Hematopoietic multipotent progenitor cell treated with erythropoietin and hydrocortisone succinate and interleukin-3 and kit ligand, for 17 days (in vitro differentiated cells): ENCODE data around the gene PRKN.

Experiments
- DNase-seq: peaks from one replicate; pipeline ENCODE4 v3.0.0-alpha.2; 2015; ENCODE audit warnings: low spot score

Gene PRKN

DNA sequence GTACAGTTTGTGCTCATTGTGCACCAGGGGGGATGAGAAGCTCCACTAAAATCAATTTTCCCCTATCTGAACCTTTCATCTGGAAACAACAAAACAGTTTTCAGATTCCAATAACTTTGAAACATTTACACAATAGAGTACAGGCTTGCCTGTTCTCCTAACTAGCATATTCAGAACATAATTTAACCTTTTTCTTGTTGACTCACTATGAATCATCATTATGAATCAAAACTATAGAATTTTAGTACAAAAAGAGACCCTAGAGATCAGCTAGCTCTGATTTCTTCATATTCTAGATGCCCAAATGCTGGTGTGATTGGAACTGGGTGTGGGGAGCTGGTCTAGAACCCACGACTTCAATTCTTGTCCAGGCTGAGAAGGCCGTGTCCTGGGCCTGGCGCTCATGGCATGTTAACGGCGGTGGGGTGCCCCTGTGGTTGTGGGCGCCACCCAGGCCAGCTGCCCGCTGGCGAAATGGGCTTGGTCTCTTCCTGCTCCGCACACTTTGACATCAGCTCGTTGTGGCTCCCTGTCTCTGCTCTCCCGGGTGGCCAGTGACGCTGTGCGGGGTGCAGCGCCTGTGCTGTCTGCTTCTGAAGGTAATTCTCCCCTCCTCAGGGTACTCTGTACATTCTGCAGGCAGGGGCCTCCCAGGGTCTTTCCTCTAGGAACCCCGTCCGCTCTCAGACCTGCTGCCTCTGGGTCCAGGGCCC is 1423.8 kb downstream of the PRKN start:
- no peak for DNase-seq

DNA sequence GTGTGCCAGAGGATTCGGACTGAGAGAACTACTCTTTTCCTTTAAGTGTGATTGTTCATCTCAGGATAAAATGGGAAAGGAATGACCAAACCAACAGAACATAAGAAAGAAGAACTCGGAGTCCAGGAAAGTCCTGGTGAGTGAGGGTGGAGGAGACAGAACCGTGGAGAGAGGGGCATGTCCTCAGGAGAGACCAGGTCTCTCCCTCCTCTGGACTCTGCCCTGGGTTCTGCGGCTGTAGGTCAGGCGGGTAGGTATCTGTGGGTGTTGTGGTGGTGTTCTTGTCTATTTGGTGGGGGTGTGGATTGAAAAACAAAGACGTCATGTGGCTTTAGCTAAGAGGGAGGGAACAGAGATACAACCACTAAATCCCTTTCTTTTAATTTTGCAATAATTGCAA is 1424.6 kb downstream of the PRKN start:
- DNase-seq, result no peak

DNA sequence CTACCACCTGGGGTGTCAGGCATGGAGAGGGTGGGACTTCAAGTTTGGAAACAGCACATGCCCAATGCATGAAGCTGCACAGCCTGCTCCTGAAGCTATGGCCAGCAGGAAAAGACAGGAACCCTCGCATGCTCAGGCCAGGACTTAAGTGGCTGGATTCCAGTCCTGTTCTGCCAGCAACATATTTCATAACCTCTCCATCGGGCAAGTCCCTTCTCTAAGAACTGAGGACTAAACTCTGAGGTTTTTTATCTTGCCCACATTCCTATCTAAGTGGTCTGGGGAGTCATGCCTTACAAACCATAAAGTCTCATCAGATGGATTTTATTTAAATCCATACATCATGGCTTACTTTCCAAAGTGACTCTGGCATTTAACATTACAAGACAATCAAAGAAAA is 1426.2 kb downstream of the PRKN start:
- DNase-seq, result no peak

DNA sequence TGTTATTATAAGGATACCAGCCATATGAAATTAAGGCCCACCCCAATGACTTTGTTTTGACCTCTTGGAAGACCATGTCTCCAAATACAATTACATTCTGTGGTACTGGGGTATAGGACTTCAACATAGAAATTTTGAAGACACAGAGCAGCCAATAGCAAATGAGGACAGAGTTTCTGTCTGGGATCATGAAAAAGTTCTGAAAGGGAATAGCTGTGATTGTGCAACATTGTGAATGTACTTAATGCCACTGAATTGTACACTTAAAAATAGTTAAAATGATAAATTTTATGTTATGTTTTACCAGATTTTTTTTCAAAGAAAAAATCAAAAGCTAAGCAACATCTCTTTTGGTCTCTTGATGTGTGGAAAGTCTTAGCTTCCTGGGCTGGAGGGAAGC is 1426.7 kb downstream of the PRKN start:
- no peak for DNase-seq

DNA sequence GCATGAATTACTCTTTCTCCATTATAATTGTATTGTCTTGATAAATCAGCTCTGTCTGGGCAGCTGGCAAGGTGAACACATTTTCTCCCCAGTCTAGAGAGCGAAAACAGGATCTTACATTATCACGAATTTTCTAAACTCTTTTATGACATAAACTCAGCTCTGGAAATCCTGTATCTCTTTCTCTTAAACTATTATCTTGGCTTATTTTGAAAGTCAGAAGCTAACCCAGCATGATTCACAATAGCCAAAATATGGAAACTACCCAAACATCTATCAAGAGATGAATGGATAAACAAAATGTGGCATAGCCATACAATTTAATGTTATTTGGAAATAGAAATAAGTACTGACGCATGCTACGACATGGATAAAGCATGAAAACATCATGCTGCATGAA is 1427.8 kb downstream of the PRKN start:
- DNase-seq, result no peak
